HepG2 (cell line): ENCODE results near the gene TUFM. TPM values are rescaled to one million over a fixed set of nuclear protein-coding genes. Genes with fewer than 3 reads are reported as not detected.
A peak's percentile ranks its signal among the peaks of the same experiment; 100 is the strongest.

Experiments used
- ATAC-seq: fragments of 200-7000 bp; cut with Tn5 transposase; 3 replicates; pipeline ENCODE4 v1.9.1; 2020; ENCODE audit warnings: mild to moderate bottlenecking, moderate library complexity
- BruUV-seq: library from RNA; stranded (reverse); fragments of 400-500 nt; replicated peaks from 2 replicates; lab custom pipeline; 2021; lab: Mats Ljungman, UMichigan
- CTCF ChIA-PET: fragments of 300-600 bp; formaldehyde crosslinking; extraction: SDS; loops from one replicate; lab custom pipeline; 2021; ENCODE audit warnings: low total read pairs, inconsistent platforms, low intra/inter-chr PET ratio; lab: Yijun Ruan, JAX
- POLR2A ChIA-PET: fragments of 350-600 bp; sonication (Branson Sonifier 250); formaldehyde crosslinking; loops from one replicate; lab custom pipeline; 2020; ENCODE audit warnings: antibody characterized with exemption, inconsistent platforms; lab: Yijun Ruan, JAX
- DNase-seq: peaks from one replicate; pipeline ENCODE4 v3.0.0-alpha.2; 2015; ENCODE audit warnings: low spot score
- FAIRE-seq: peaks from 3 replicates; lab custom pipeline; 2011; peaks lifted over from hg19 to GRCh38; lab: Jason Lieb, UNC
- H2AFZ ChIP-seq: one replicate; pipeline ENCODE4 v1.6.1; 2011; ENCODE audit warnings: low read length, inconsistent platforms
- H3K27ac ChIP-seq: fragments of 300-600 bp; 3 replicates; pipeline ENCODE4 v1.8.0; 2011; ENCODE audit warnings: mixed run types, mild to moderate bottlenecking, mixed read lengths, low read length, inconsistent platforms; ENCODE audit not compliant: insufficient read depth; ENCODE audit errors: extremely low read length
- H3K27me3 ChIP-seq, 2 experiments: fragments of 200-600 bp in 1 of 2; 2 replicates in 1 of 2; 3 replicates in 1 of 2; pipeline versions ENCODE4 v1.6.0 to v1.8.0; 2011; ENCODE audit warnings: low read length in 2 of 2, mild to moderate bottlenecking in 2 of 2, moderate library complexity in 2 of 2, inconsistent platforms in 1 of 2; ENCODE audit not compliant: insufficient read depth in 2 of 2, control insufficient read depth in 1 of 2
- H3K36me3 ChIP-seq, 2 experiments: fragments of 200-600 bp in 1 of 2; replicated peaks in 1 of 2; 2 replicates in 1 of 2; 3 replicates in 1 of 2; pipeline versions ENCODE4 v1.5.1 to v1.8.0; 2011; ENCODE audit warnings: low read length in 2 of 2, inconsistent platforms in 1 of 2; ENCODE audit not compliant: insufficient read depth in 2 of 2, control insufficient read depth in 1 of 2
- H3K4me1 ChIP-seq: 2 replicates; pipeline ENCODE4 v1.5.1; 2012; ENCODE audit warnings: low read length, inconsistent platforms; ENCODE audit not compliant: insufficient read depth
- H3K4me2 ChIP-seq: 2 replicates; pipeline ENCODE4 v1.6.0; 2011; ENCODE audit warnings: low read depth, low read length, inconsistent platforms
- H3K4me3 ChIP-seq, 3 experiments: fragments of 200-600 bp in 1 of 3; sonication (generic), shearing (Covaris generic) in 1 of 3; replicated peaks in 1 of 3; 2 replicates each; pipeline ENCODE4 v1.5.1; 2011 to 2016; ENCODE audit warnings: low read length in 3 of 3, inconsistent platforms in 2 of 3, low read depth in 2 of 3, mild to moderate bottlenecking in 2 of 3, control low read depth in 1 of 3, mixed read lengths in 1 of 3; ENCODE audit not compliant: insufficient read depth in 1 of 3
- H3K79me2 ChIP-seq: one replicate; pipeline ENCODE4 v1.6.1; 2011; ENCODE audit warnings: low read length, inconsistent platforms; ENCODE audit not compliant: insufficient read depth
- H3K9ac ChIP-seq: 2 replicates; pipeline ENCODE4 v1.6.0; 2011; ENCODE audit warnings: mild to moderate bottlenecking, low read depth, low read length, inconsistent platforms; ENCODE audit not compliant: insufficient read depth
- H3K9me3 ChIP-seq: 2 replicates; pipeline ENCODE4 v1.5.1; 2012; ENCODE audit warnings: mild to moderate bottlenecking, low read length
- H4K20me1 ChIP-seq: 2 replicates; pipeline ENCODE4 v1.6.0; 2011; ENCODE audit warnings: inconsistent platforms, mild to moderate bottlenecking, low read length, moderate library complexity; ENCODE audit not compliant: insufficient read depth
- ATF1 ChIP-seq: IDR thresholded peaks from 2 replicates; pipeline ENCODE4 v1.6.1; 2016; ENCODE audit warnings: mild to moderate bottlenecking, control low read depth
- JUN ChIP-seq: sonication (generic); formaldehyde crosslinking; IDR thresholded peaks from 2 replicates; pipeline ENCODE4 v1.4.0; 2020; ENCODE audit warnings: mild to moderate bottlenecking, missing genetic modification reagents
- PCBP1 ChIP-seq: fragments of 200-400 bp; formaldehyde crosslinking; IDR thresholded peaks from 2 replicates; pipeline ENCODE4 v1.6.1; 2017; ENCODE audit warnings: mild to moderate bottlenecking, low read depth, low read length, borderline replicate concordance
- PHF21A ChIP-seq: sonication (generic); formaldehyde crosslinking; IDR thresholded peaks from 2 replicates; pipeline ENCODE4 v1.5.0; 2020; ENCODE audit warnings: mild to moderate bottlenecking, missing genetic modification reagents
- ZNF205 ChIP-seq: IDR thresholded peaks from 2 replicates; pipeline ENCODE4 v1.6.1; 2018; ENCODE audit warnings: missing biosample characterization, missing genetic modification reagents
- ZNF557 ChIP-seq: sonication (generic); formaldehyde crosslinking; IDR thresholded peaks from 2 replicates; pipeline ENCODE4 v1.4.0; 2020; ENCODE audit warnings: missing genetic modification reagents
- WGBS: methylation state at CpG from one replicate; pipeline ENCODE4 v1.1.6; 2017; ENCODE audit warnings: low lambda C conversion rate; 5-methylcytosine and 5-hydroxymethylcytosine counted together
- in situ Hi-C: cut with HindIII; loops from 2 replicates; pipeline ENCODE4 v1.10.0; 2017; ENCODE audit warnings: low pct_unique_long_range_greater_than_20kb; ENCODE audit not compliant: extremely low pct_ligation_motif_present
- intact Hi-C: fragments of 100-400 bp; cut with micrococcal nuclease; formaldehyde crosslinking; loops from one replicate; pipeline ENCODE4 v1.10.0; 2022; ENCODE audit not compliant: unreplicated experiment
- polyA plus RNA-seq, 8 experiments: library from polyadenylated mRNA; depleted of rRNA in 3 of 8; stranded (reverse) in 7 of 8; unstranded in 1 of 8; fragments of >200 nt; fragmentation: Illumina TruSeq in 4 of 8; extraction: Trizol in 4 of 8; gene quantifications; 2 replicates each; pipeline versions ENCODE4 v1.2.1 to v1.2.3, GENCODE V29; 2011 to 2016; ENCODE audit warnings: low read depth in 4 of 8, missing spikeins in 1 of 8, mixed read lengths in 1 of 8; ENCODE audit not compliant: insufficient read depth in 1 of 8
- total RNA-seq, 5 experiments: library from RNA; depleted of rRNA; stranded (reverse); fragments of >200 nt; fragmentation: Illumina TruSeq; extraction: Trizol; gene quantifications; 2 replicates each; pipeline ENCODE4 v1.2.3, GENCODE V29; 2016; ENCODE audit warnings: low read depth in 1 of 5
- TF ChIP-seq, protein P1 (sequence below): sonication (generic); formaldehyde crosslinking; IDR thresholded peaks from one replicate; pipeline ENCODE4 v1.5.1; 2020; ENCODE audit warnings: mild to moderate bottlenecking, missing genetic modification reagents; ENCODE audit errors: not compliant biosample characterization
- TF ChIP-seq, protein P2 (sequence below): IDR thresholded peaks from 2 replicates; pipeline ENCODE4 v1.6.1; 2012; ENCODE audit warnings: low read depth, low read length, improper control_type of control experiment

TUFM gene
- total and polyA plus RNA-seq, 2 of the 13 experiments (the other 11 are each of a cell fraction or from before 2014, with no cell fraction given) = 206 to 298 TPM

DNA sequence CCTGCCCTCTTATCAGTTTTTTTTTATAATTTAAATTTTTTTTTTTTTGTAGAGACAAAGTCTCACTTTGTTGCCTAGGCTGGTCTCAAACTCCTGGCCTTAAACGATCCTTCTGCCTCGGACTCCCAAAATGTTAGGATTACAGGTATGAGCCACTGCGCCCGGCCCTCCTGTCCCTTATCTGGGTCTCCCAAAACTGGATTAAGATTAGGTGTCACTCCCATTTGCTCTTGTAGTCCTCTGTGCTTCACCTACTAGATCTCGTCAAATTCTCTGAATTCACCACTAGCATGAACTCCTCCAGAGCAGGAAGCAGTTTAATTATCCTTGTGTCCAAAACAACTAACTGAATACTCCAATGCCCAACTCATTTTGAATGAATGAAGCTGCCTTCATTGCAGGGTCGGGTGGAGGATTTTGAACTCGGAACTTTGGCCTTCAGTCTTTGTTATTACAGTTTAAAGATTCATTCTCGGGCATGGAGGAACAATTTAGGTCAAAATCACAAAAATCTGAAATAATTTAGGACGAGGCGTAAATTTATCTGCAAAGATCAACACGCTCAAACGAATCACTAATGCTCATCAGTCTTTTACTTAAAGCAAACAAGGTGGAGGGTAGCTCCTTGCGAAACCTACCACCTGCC, 24.2 kb downstream of the TUFM start:
- TSS peak; percentile 80 for BruUV-seq
- TF ChIP-seq ATF1 (CRISPR knock-in tag) (no peak), PCBP1 (no peak), ZNF557 (CRISPR knock-in tag) (no peak), JUN (CRISPR knock-in tag) (no peak), PHF21A (CRISPR knock-in tag) (no peak), ZNF205 (CRISPR knock-in tag) (no peak)
- TF ChIP-seq, protein P1, sequence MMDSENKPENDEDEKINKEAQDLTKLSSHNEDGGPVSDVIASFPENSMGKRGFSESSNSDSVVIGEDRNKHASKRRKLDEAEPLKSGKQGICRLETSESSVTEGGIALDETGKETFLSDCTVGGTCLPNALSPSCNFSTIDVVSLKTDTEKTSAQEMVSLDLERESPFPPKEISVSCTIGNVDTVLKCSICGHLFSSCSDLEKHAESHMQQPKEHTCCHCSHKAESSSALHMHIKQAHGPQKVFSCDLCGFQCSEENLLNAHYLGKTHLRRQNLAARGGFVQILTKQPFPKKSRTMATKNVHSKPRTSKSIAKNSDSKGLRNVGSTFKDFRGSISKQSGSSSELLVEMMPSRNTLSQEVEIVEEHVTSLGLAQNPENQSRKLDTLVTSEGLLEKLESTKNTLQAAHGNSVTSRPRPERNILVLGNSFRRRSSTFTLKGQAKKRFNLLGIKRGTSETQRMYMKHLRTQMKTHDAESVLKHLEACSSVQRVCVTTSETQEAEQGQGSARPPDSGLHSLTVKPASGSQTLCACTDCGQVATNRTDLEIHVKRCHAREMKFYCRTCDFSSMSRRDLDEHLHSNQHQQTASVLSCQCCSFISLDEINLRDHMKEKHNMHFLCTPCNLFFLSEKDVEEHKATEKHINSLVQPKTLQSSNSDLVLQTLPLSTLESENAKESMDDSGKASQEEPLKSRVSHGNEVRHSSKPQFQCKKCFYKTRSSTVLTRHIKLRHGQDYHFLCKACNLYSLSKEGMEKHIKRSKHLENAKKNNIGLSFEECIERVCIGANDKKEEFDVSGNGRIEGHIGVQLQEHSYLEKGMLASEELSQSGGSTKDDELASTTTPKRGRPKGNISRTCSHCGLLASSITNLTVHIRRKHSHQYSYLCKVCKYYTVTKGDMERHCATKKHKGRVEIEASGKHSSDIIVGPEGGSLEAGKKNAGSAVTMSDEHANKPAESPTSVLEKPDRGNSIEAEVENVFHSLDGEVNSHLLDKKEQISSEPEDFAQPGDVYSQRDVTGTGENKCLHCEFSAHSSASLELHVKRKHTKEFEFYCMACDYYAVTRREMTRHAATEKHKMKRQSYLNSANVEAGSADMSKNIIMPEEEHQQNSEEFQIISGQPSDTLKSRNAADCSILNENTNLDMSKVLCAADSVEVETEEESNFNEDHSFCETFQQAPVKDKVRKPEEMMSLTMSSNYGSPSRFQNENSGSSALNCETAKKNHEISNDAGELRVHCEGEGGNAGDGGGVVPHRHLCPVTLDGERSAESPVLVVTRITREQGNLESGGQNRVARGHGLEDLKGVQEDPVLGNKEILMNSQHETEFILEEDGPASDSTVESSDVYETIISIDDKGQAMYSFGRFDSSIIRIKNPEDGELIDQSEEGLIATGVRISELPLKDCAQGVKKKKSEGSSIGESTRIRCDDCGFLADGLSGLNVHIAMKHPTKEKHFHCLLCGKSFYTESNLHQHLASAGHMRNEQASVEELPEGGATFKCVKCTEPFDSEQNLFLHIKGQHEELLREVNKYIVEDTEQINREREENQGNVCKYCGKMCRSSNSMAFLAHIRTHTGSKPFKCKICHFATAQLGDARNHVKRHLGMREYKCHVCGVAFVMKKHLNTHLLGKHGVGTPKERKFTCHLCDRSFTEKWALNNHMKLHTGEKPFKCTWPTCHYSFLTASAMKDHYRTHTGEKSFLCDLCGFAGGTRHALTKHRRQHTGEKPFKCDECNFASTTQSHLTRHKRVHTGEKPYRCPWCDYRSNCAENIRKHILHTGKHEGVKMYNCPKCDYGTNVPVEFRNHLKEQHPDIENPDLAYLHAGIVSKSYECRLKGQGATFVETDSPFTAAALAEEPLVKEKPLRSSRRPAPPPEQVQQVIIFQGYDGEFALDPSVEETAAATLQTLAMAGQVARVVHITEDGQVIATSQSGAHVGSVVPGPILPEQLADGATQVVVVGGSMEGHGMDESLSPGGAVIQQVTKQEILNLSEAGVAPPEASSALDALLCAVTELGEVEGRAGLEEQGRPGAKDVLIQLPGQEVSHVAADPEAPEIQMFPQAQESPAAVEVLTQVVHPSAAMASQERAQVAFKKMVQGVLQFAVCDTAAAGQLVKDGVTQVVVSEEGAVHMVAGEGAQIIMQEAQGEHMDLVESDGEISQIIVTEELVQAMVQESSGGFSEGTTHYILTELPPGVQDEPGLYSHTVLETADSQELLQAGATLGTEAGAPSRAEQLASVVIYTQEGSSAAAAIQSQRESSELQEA = no peak
- TF ChIP-seq, protein P2, sequence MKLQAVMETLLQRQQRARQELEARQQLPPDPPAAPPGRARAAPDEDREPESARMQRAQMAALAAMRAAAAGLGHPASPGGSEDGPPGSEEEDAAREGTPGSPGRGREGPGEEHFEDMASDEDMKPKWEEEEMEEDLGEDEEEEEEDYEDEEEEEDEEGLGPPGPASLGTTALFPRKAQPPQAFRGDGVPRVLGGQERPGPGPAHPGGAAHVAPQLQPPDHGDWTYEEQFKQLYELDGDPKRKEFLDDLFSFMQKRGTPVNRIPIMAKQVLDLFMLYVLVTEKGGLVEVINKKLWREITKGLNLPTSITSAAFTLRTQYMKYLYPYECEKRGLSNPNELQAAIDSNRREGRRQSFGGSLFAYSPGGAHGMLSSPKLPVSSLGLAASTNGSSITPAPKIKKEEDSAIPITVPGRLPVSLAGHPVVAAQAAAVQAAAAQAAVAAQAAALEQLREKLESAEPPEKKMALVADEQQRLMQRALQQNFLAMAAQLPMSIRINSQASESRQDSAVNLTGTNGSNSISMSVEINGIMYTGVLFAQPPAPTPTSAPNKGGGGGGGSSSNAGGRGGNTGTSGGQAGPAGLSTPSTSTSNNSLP = no peak

More for the DNA sequence above, 24.2 kb downstream of the TUFM start:
- Histone ChIP-seq H3K9ac (peak overlapping the region; percentile 99), H2AFZ (peak overlapping the region; percentile 74), H3K9me3 (no peaks in the 10 kb centered on the region), H3K36me3 (peaks cover 10 to 20% of the 10 kb centered on the region in 2 experiments), H3K79me2 (peaks cover 35% of the 10 kb centered on the region), H3K4me2 (peak overlapping the region; percentile 74), H3K4me1 (peaks cover 50% of the 10 kb centered on the region), H4K20me1 (peaks cover 24% of the 10 kb centered on the region), H3K27ac (peak overlapping the region; percentile 97), H3K27me3 (no peaks in the 10 kb centered on the region; a peak in 1 of 5 replicates), H3K4me3 (peak overlapping the region; percentile 77 to 99 (median 89))
- 37% methylated on average over 13 of the region's 13 CpGs for WGBS
- DNase-seq = no peak
- ChIA-PET POLR2A (interaction anchor here (1.0 to 5.8 kb wide), 14 partner anchors 7 to 212 kb away, joined by 3 to 85 read pairs (median 14); partner anchors contain the start of genes NFATC2IP, SH2B1, SPNS1 and SULT1A1), CTCF (no interaction called here)
- intact Hi-C loops (loop anchor here (5.0 kb wide), 1 partner anchor 115 kb away; no protein-coding TSS in a partner anchor), in situ Hi-C loops (no loop called here)
- no peak for ATAC-seq
- FAIRE-seq = peak; percentile 4
